Measurements from ENCODE around the gene KCNMA1.

KCNMA1 gene

DNA sequence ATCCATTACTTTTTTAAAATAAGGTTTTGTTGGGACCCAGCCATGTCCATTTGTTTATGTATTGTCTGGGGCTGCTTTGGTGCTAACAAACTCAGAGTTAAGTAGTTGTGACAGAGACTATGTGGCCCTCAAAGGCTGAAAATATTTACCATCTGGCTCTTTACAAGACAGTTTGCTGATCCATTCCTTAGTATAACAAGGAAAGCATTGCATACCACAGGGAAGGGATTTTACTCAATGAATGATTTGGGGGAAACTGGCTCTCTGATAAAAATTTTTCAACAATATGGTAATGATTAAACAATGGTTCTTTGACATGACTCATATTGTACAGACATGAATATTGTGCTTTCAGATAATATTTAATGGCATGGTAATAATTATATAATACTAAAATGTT, 738.1 kb downstream of the KCNMA1 start:
- no peak for DNase-seq

DNA sequence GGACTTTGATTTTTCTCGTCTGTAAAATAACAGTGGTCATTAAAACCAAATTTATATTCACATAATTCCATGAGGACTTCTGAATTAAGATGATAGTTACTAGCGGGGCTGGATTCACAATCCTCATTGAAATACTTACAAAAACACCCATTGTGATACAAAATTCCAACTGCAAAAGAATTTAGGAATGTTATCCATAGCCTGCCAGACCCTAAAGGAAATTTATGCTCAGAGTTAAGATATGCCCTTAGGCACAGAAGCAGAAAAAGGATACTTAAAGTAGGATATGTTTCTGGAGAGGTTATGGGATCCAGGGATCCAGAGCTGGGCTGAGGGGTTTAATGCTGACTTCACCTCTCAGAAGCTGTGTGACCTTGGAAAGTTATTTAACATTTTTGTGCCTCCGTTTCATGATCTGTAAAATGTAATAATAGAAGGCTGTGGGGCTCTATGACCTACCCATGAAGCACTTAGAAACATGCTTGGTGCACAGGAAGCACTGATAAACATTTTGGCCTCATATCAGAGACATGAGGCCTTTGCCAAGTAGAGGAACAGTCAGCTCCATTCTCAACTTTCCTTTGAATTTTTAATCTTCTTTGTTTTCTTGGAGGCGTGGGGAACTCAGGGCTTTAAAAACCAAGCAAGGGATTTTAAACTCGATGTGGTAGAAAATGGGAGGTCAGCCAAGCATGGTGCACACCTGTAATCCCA, 744.7 kb downstream of the KCNMA1 start:
- no peak for DNase-seq

- DNase-seq = no peak
Measured at GRCh38 chr10:76887223-76888010, 750.2 kb downstream of the KCNMA1 start.

DNA sequence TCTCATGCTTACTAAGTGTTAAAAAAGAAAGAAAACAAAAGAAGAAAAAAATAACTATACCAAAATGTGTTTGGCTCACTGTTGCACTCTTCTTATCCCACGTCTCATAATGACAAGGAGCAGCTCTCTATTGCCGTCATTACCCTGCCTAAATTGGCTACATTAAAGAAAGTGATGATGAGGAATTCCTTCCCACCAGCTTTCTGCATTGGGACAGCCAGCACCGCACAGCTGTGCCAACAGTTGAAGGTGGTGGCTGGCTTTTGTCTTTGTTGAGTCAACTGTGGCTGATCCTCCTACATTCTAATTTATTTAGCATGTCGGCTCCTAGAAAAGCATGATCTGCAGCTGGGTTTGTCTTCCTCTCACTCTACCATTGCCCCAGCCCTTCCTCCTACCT, 751.8 kb downstream of the KCNMA1 start:
- no peak for DNase-seq

- no peak for DNase-seq
Measured at GRCh38 chr10:76884673-76885275, 752.8 kb downstream of the KCNMA1 start.

- DNase-seq = no peak
Measured at GRCh38 chr10:76883596-76883995, 754.0 kb downstream of the KCNMA1 start.

DNA sequence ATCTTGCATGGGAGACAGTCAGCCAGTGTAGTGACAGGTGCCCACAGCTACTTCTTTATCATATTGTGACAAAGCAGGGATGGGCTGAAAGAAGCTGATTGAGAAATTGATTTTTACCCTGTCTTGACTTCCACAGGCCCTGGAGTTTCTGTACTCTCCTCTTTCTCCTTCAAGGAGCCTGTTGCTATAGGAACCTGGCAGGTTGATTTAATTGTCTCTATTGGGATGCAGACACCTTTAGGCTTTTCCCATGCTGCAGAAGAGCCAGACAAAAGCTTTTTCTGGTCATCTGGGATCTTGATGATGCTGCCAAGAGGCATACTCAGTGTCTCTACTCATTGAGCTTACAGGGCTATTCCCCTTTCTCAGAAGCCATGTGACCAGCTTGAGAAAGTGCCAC, 754.8 kb downstream of the KCNMA1 start:
- no peak for DNase-seq

DNA sequence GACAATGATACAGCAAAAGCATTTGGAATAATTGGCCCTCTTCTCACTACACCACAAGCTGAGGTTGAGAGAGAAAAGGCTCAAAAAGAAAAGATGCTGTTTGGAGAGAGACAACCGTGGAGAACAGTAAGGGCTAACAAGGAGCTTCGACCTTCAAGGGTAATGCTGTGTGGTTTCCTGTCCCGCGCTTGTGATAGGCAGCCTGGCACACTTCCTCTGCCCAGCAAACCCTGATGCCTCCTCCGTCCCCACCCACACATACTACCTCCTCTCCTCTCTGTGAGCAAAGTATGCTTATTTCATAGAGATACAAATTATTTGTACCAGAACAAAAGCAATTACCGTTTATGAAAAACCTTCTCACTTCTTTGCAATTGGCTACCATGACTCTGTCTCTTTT, 755.4 kb downstream of the KCNMA1 start:
- no peak for DNase-seq

DNA sequence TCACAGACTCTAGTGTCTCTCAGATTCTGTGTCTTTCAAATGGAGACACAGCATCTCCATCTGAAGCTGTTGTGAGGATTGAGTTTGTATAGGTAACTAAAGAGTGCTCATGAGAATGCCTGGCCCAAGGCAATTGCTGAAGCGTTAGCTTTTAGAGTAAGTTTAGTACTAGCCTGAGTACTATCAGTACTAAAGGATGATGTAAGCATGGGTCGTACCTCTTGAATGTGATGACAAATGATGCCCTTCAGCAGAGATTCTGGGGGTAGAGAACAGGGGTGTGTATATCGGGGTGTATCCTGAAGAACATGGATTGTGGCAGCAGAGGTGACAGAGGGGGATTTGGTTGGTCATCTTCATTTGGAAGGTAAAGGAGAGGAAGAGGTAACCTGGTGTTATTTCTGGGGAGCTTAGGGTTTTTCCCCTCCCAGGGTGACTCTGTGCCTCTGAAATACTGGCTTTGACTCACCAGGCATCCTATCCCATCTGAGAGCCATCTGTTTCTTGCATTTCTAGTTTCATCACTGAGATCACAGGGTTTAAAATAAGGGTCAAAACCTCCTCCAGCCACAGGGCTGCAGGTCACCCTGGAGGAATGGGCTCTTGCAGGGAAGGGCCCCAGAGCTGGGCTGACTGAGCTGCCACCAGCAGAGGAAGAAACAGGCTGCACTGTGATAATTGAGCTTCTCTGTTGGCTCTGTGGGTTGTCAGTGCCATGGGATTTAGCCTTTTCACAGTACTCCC, 756.0 kb downstream of the KCNMA1 start:
- no peak for DNase-seq

DNA sequence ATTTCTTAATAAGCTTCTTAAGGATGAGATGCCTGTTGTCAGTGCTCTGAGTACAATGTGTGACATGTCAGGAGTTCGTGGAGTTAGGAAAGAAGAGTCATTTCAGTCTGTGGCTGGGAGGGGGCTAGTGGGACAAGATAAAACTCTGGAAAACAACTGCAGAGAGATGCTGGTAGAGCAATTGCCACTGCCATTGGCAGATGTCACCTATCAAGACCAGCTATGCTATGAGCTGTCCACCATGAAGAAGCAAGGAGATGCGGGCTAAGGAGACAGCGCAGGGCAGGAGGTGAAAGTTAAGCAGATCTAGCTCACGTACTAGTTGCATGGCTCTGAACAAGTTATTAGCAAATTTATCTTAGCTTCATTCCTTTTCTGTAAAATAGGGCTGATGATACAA, 756.7 kb downstream of the KCNMA1 start:
- no peak for DNase-seq

DNA sequence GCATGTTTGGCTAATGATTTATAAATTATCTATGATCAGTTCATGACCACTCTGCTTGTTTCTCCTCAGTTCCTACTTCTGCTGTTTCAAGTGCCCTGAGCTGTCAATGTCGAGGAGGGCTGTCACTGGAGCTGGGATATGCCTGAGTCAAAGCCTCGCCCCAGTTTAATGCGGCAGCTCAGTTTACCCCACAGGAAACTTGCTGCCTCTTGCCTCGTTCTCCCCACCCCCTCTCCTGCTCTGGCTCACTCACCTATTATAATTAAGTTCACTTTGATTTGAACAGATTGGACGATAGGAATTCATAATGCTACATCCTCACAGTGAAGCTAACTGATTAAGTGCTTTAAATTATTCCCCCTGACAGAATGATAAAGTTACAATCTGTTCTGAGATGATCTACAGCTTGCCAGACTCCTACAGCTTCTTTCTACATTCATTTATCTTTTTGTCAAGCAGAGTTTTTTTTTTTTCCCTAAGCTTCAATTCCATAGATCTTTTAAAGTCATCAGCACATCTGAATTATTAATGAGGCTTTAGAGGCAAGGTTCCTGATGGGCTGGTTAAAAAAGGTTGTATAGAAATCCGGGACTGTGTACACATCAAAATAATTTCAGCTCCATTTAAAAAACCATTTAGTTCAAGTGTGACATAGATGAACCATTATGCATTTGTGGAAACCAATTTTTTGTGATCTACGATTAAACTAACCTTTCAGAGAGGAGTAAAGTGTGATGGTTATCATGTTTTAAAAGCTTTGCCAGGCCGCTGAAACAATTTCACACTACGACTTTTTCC, 758.3 kb downstream of the KCNMA1 start:
- DNase-seq = no peak

DNA sequence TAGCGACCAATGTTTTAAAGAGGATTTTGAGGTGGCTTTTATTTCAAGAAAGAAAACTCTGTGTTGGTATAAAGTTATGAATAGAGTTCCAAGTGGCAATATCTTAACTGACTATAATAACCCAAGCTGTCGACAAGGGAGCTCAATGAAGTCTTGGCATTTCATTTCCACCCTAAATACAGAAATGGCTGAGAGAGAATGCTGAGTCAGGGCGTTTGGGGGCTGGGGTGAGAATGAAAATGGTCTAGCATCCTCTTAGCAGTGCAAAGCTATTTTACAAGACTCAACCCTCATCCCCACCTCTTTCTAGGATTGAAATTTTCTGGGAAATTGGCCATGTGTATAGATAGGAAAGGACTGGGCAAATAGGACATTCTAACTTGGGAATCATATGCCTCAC, 759.1 kb downstream of the KCNMA1 start:
- no peak for DNase-seq

- DNase-seq = no peak
Measured at GRCh38 chr10:76874896-76875295, 762.7 kb downstream of the KCNMA1 start.

GRCh38 chr10:76874176-76874575, 763.4 kb downstream of the KCNMA1 start:
- DNase-seq = no peak

GRCh38 chr10:76871697-76872295, 765.8 kb downstream of the KCNMA1 start:
- DNase-seq = no peak

DNA sequence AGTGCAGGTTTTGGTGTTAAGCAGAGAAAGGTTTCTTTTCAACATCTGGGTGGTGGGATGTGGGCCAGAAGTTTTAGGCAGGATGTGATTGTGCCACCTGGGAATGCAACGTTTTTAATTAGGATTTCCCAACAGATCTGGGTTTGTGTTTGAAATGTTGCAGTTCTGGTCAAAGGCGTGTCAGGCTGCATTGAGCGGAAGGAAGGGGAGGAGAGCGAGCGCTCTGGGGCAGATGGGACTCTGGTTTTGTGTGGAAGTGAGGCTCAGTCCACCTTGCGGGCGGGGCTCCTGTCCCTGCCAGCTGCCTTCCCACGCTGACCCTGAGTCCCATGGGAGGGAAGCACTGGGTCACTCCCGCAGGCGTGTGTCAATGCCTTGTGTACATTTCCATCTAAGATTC, 767.7 kb downstream of the KCNMA1 start:
- DNase-seq = no peak

DNA sequence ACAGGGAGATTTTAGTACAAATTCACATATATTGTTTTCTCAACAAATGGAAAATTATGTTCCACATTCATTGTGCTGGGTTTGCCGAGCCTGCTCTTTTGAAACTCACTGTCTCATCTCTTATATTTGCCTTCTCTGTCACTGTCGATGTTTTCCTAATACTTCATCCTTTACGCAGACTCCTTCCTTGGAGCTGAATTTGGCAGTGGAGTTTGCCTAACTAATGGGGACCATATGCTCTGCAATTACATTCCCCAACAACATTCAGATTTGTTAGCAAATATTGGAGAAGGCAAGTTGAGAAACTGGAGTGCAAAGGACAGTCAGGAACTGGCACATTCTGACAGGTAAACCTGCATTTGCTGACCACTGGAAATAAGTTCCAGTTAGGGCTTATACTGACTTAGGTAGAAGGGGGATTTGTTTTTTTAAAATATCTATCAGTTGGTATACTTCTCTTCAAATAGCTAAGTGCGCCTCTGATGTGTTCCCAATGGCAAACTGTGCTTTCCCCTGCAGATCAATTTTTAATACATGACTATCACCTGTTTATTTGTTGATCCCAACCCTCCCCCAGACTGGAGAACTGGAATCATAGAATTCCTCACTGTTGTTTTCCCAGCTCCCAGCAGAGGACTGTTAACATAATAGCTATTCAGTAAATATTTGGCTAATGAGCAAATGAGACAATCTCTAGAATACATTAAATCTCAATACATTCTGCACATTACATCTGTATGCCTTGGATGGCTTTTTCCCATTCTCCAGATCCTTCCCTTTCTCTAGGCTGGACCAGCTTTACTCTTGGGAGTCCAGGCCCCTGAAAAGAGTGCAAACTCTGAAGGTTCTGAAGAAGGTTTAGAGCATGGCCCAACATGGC, 769.3 kb downstream of the KCNMA1 start:
- DNase-seq = no peak

GRCh38 chr10:76866841-76867586, 770.6 kb downstream of the KCNMA1 start:
- no peak for DNase-seq

DNA sequence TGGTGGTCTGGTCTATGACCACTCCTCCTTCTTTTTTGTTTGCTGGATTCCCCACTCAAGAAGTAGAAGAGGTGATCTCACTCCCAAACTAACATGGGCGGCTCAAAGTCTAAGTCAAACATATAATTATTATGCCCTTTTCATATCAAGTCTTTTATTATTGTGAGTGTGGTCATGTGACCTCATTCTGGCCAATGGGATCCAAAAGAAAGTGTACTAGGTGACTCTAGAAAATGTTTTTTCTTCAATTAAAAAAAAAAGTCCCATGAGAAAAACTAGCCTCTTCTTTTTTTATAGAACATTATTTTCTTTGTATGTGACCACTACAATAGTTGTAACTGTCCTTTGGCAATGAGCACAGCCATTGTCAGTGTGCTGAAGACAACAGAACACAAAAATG, 772.7 kb downstream of the KCNMA1 start:
- no peak for DNase-seq

DNA sequence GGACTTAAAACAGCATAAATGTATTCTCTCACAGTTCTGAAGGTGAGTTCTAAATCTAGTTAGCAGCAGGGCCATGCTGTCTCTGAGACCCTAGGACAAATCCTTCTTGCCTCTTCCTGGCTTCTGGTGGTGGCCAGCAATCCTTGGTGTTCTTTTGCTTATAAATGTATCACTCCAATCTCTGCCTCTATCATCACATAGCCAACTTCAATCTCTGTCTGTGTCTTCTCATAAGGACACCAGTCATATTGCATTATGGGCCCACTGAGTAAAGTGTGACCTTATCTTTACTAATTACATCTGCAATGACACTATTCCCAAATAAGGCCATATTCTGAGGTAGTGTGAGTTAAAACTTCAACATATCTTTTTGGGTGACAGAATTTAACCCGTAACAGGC, 778.9 kb downstream of the KCNMA1 start:
- no peak for DNase-seq

Measured in effector CD8-positive, alpha-beta T cell (primary cell).